IMR-90 (cell line): Measurements from ENCODE around the gene AGT. TPM values are rescaled to one million over a fixed set of nuclear protein-coding genes. Genes with fewer than 3 reads are reported as not detected.

Source experiments
- ATAC-seq: fragments of 200-7000 bp; cut with Tn5 transposase; 2 replicates; pipeline ENCODE4 v1.9.1; 2020; ENCODE audit warnings: low read depth, mild to moderate bottlenecking, moderate library complexity
- BruUV-seq: library from RNA; stranded (reverse); fragments of 400-500 nt; replicated peaks from 2 replicates; lab custom pipeline; 2021; lab: Mats Ljungman, UMichigan
- CTCF ChIA-PET: fragments of 300-600 bp; formaldehyde crosslinking; extraction: SDS; loops from one replicate; lab custom pipeline; 2021; ENCODE audit warnings: antibody characterized with exemption; lab: Yijun Ruan, JAX
- POLR2A ChIA-PET: fragments of 300-600 bp; sonication (Branson Sonifier 250); formaldehyde crosslinking; loops from one replicate; lab custom pipeline; 2022; ENCODE audit warnings: antibody characterized with exemption; ENCODE audit not compliant: unreplicated experiment; lab: Charles Lee
- DNase-seq: peaks from one replicate; pipeline ENCODE4 v3.0.0; 2013
- H2AFZ ChIP-seq: replicated peaks from 2 replicates; pipeline ENCODE3; 2013; ENCODE audit warnings: low read length, mild to moderate bottlenecking; ENCODE audit not compliant: poor library complexity
- H2AK5ac ChIP-seq: 2 replicates; pipeline ENCODE4 v1.6.1; 2013; ENCODE audit warnings: low read depth, low read length, inconsistent platforms
- H2AK9ac ChIP-seq: replicated peaks from 2 replicates; pipeline ENCODE3; 2013; ENCODE audit warnings: mild to moderate bottlenecking, low read depth, low read length, moderate library complexity; ENCODE audit not compliant: poor library complexity
- H2BK120ac ChIP-seq: 2 replicates; pipeline ENCODE4 v1.6.1; 2013; ENCODE audit warnings: low read depth, low read length, inconsistent platforms
- H2BK15ac ChIP-seq: 3 replicates; pipeline ENCODE4 v1.6.1; 2013; ENCODE audit warnings: low read depth, low read length, inconsistent platforms
- H2BK20ac ChIP-seq: 2 replicates; pipeline ENCODE4 v1.6.1; 2013; ENCODE audit warnings: low read depth, mild to moderate bottlenecking, inconsistent platforms, low read length, moderate library complexity
- H2BK5ac ChIP-seq: 2 replicates; pipeline ENCODE4 v1.6.1; 2013; ENCODE audit warnings: mild to moderate bottlenecking, low read depth, low read length, inconsistent platforms; ENCODE audit not compliant: poor library complexity, severe bottlenecking
- H3K14ac ChIP-seq: replicated peaks from 2 replicates; pipeline ENCODE4 v1.6.1; 2013; ENCODE audit warnings: low read depth, low read length, inconsistent platforms
- H3K18ac ChIP-seq: 2 replicates; pipeline ENCODE4 v1.6.1; 2013; ENCODE audit warnings: low read depth, low read length, control low read depth
- H3K23ac ChIP-seq: 2 replicates; pipeline ENCODE4 v1.6.1; 2013; ENCODE audit warnings: low read depth, low read length, inconsistent platforms
- H3K27ac ChIP-seq: 2 replicates; pipeline ENCODE4 v1.5.1; 2013; ENCODE audit warnings: mild to moderate bottlenecking, control low read depth, low read length; ENCODE audit not compliant: insufficient read depth
- H3K27me3 ChIP-seq: 2 replicates; pipeline ENCODE4 v1.6.1; 2013; ENCODE audit warnings: low read length; ENCODE audit not compliant: control insufficient read depth, insufficient read depth
- H3K36me3 ChIP-seq: 2 replicates; pipeline ENCODE4 v1.6.1; 2013; ENCODE audit warnings: low read length, mixed read lengths; ENCODE audit not compliant: control insufficient read depth, insufficient read depth
- H3K4ac ChIP-seq: 2 replicates; pipeline ENCODE4 v1.6.1; 2013; ENCODE audit warnings: low read depth, low read length, inconsistent platforms
- H3K4me1 ChIP-seq: 2 replicates; pipeline ENCODE4 v1.6.1; 2013; ENCODE audit warnings: low read length, mixed read lengths; ENCODE audit not compliant: control insufficient read depth, insufficient read depth
- H3K4me2 ChIP-seq: 2 replicates; pipeline ENCODE4 v1.6.1; 2013; ENCODE audit warnings: low read depth, mild to moderate bottlenecking, control low read depth, low read length, moderate library complexity
- H3K4me3 ChIP-seq: 2 replicates; pipeline ENCODE4 v1.5.1; 2013; ENCODE audit warnings: low read depth, mild to moderate bottlenecking, control low read depth, low read length, moderate library complexity; ENCODE audit not compliant: insufficient read depth
- H3K56ac ChIP-seq: 2 replicates; pipeline ENCODE4 v1.6.1; 2013; ENCODE audit warnings: low read length, inconsistent platforms; ENCODE audit not compliant: insufficient read depth; ENCODE audit errors: extremely low read depth
- H3K79me1 ChIP-seq, 2 experiments: 2 replicates each; pipeline ENCODE4 v1.6.1; 2013; ENCODE audit warnings: low read length in 2 of 2, inconsistent platforms in 1 of 2, low read depth in 1 of 2
- H3K9ac ChIP-seq: 2 replicates; pipeline ENCODE4 v1.6.1; 2013; ENCODE audit warnings: low read depth, low read length, control low read depth
- H3K9me1 ChIP-seq: 2 replicates; pipeline ENCODE4 v1.6.1; 2013; ENCODE audit warnings: low read length, inconsistent platforms; ENCODE audit not compliant: insufficient read depth
- H3K9me3 ChIP-seq: 2 replicates; pipeline ENCODE4 v1.6.1; 2013; ENCODE audit warnings: low read length; ENCODE audit not compliant: control insufficient read depth, insufficient read depth
- H4K20me1 ChIP-seq: 2 replicates; pipeline ENCODE4 v1.6.1; 2013; ENCODE audit warnings: low read length, inconsistent platforms; ENCODE audit not compliant: insufficient read depth
- H4K5ac ChIP-seq: 2 replicates; pipeline ENCODE4 v1.6.1; 2013; ENCODE audit warnings: mild to moderate bottlenecking, low read depth, low read length, control low read depth
- H4K8ac ChIP-seq, 2 experiments: 2 replicates each; pipeline ENCODE4 v1.6.1; 2013; ENCODE audit warnings: low read depth in 2 of 2, low read length in 2 of 2, control low read depth in 1 of 2, inconsistent platforms in 1 of 2
- H4K91ac ChIP-seq: 2 replicates; pipeline ENCODE4 v1.6.1; 2013; ENCODE audit warnings: low read depth, low read length, inconsistent platforms; ENCODE audit not compliant: insufficient read depth
- BHLHE40 ChIP-seq: fragments of 150-350 bp; IDR thresholded peaks from 2 replicates; pipeline ENCODE4 v1.6.1; 2016; ENCODE audit warnings: mild to moderate bottlenecking, low read depth, low read length
- CEBPB ChIP-seq: IDR thresholded peaks from 2 replicates; pipeline ENCODE4 v1.6.1; 2012; ENCODE audit warnings: low read depth, low read length, improper control_type of control experiment
- CHD1 ChIP-seq: IDR thresholded peaks from 2 replicates; pipeline ENCODE4 v1.6.1; 2012; ENCODE audit warnings: low read depth, low read length, improper control_type of control experiment
- MXI1 ChIP-seq: IDR thresholded peaks from 2 replicates; pipeline ENCODE4 v1.6.1; 2012; ENCODE audit warnings: low read depth, mild to moderate bottlenecking, low read length, moderate library complexity, borderline replicate concordance
- NFE2L2 ChIP-seq: fragments of 150-350 bp; IDR thresholded peaks from 2 replicates; pipeline ENCODE4 v1.6.1; 2016; ENCODE audit warnings: low read depth, mild to moderate bottlenecking, low read length
- RAD21 ChIP-seq: IDR thresholded peaks from 2 replicates; pipeline ENCODE4 v1.6.1; 2012; ENCODE audit warnings: low read length, improper control_type of control experiment
- RFX5 ChIP-seq: IDR thresholded peaks from 2 replicates; pipeline ENCODE4 v1.8.0; 2012; ENCODE audit warnings: low read depth, mild to moderate bottlenecking, low read length, moderate library complexity
- WGBS, 2 experiments: methylation state at CpG; one replicate each; pipeline versions ENCODE4 v1.1.5 to v1.1.7; 2013; ENCODE audit warnings: missing lambda C conversion rate in 2 of 2; ENCODE audit not compliant: insufficient read length in 1 of 2; ENCODE audit errors: extremely low coverage in 2 of 2; 5-methylcytosine and 5-hydroxymethylcytosine counted together
- dilution Hi-C: fragments of 300-500 bp; cut with HindIII; formaldehyde crosslinking; loops from one replicate; pipeline ENCODE4 v1.14.3; 2018; ENCODE audit warnings: low sequenced_read_pairs; ENCODE audit not compliant: unreplicated experiment
- in situ Hi-C: fragments of 300-500 bp; cut with MboI; formaldehyde crosslinking; loops from 3 replicates; pipeline ENCODE4 v1.14.3; 2019; ENCODE audit warnings: low sequenced_read_pairs, inconsistent platforms, mixed read lengths
- intact Hi-C: fragments of 100-400 bp; cut with micrococcal nuclease; formaldehyde crosslinking; loops from 2 replicates; pipeline ENCODE4 v1.10.0; 2022
- polyA plus RNA-seq, 3 experiments: library from polyadenylated mRNA; depleted of rRNA; stranded (reverse); fragments of >200 nt; gene quantifications; 2 replicates each; pipeline ENCODE4 v1.2.3, GENCODE V29; 2012; ENCODE audit warnings: low replicate concordance in 1 of 3
- total RNA-seq: library from RNA; depleted of rRNA; stranded (reverse); fragments of >200 nt; gene quantifications from 2 replicates; pipeline ENCODE4 v1.2.3, GENCODE V29; 2012
- TF ChIP-seq, protein P1 (sequence below): fragments of 150-350 bp; IDR thresholded peaks from 2 replicates; pipeline ENCODE4 v1.6.1; 2017; ENCODE audit warnings: mild to moderate bottlenecking, antibody characterized with exemption, low read length, low read depth
- TF ChIP-seq, protein P2 (sequence below): fragments of 150-350 bp; IDR thresholded peaks from 2 replicates; pipeline ENCODE4 v1.6.1; 2016; ENCODE audit warnings: low read depth, mild to moderate bottlenecking, low read length, moderate library complexity, borderline replicate concordance

Gene AGT
- total and polyA plus RNA-seq, 2 of the 4 experiments (the other 2 are of a cell fraction), result 0.18 to 0.34 TPM

DNA sequence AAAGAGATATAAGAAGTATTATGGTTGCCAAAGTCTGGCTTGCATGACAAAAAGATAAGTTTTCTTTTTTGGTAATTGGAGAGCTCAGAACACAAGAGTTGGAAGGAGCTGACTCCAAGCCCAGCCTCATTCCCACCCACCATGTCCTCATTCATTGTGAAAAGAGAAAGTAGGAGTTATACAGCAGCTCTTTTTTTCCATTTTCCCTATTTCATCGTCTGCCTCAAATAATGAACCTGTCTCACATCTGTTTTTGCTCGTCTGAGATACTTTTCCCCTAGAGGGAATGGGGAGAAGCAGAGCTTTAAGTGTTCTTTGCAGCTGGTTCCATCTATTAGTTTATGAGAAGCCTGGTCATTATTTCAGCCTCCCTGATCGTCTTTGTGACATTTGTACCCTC, 34.7 kb downstream of the AGT start:
- Histone ChIP-seq H3K9me1 (peaks cover 8% of the 10 kb centered on the region; the same call in 1 of the 2 replicates), H3K23ac (no peak overlapping the region), H3K27me3 (no peaks in the 10 kb centered on the region), H3K4me1 (peaks cover 10% of the 10 kb centered on the region), H4K20me1 (0 out of 2 replicates have a peak, but pooled peaks cover 3% of the 10 kb centered on the region), H3K4me3 (no peak overlapping the region), H3K4ac (no peak overlapping the region), H2BK15ac (no peak overlapping the region), H2BK20ac (no peak overlapping the region), H3K27ac (no peak overlapping the region), H3K4me2 (no peak overlapping the region), H3K18ac (no peak overlapping the region), H3K9me3 (no peaks in the 10 kb centered on the region), H3K79me1 (peaks cover 4% of the 10 kb centered on the region in 2 experiments; a peak in 1 of 4 replicates), H3K14ac (no peak overlapping the region), H3K36me3 (peaks cover 11% of the 10 kb centered on the region), H4K5ac (no peak overlapping the region), H2AK9ac (no peak overlapping the region), H4K8ac (no peak overlapping the region), H2AFZ (no peak overlapping the region), H3K9ac (no peak overlapping the region), H2AK5ac (no peak overlapping the region), H3K56ac (no peak overlapping the region), H4K91ac (no peak overlapping the region), H2BK120ac (no peak overlapping the region), H2BK5ac (no peak overlapping the region)
- intact Hi-C loops (no loop called here), in situ Hi-C loops (no loop called here), dilution Hi-C loops (no loop called here)
- ChIA-PET POLR2A (no interaction called here), CTCF (interaction anchor here (1.0 kb wide), 1 partner anchor 8 kb away, joined by 3 read pairs; no protein-coding TSS in a partner anchor)
- no peak for DNase-seq
- ATAC-seq, result no peak
- TF ChIP-seq MXI1 (no peak), NFE2L2 (no peak), RAD21 (no peak), CHD1 (no peak), RFX5 (no peak), CEBPB (no peak), BHLHE40 (no peak)
- TF ChIP-seq, protein P1, sequence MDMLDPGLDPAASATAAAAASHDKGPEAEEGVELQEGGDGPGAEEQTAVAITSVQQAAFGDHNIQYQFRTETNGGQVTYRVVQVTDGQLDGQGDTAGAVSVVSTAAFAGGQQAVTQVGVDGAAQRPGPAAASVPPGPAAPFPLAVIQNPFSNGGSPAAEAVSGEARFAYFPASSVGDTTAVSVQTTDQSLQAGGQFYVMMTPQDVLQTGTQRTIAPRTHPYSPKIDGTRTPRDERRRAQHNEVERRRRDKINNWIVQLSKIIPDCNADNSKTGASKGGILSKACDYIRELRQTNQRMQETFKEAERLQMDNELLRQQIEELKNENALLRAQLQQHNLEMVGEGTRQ, result no peak
- TF ChIP-seq, protein P2, sequence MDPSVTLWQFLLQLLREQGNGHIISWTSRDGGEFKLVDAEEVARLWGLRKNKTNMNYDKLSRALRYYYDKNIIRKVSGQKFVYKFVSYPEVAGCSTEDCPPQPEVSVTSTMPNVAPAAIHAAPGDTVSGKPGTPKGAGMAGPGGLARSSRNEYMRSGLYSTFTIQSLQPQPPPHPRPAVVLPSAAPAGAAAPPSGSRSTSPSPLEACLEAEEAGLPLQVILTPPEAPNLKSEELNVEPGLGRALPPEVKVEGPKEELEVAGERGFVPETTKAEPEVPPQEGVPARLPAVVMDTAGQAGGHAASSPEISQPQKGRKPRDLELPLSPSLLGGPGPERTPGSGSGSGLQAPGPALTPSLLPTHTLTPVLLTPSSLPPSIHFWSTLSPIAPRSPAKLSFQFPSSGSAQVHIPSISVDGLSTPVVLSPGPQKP, result no peak
- no CpG with 5 or more reads among the region's 3 CpGs for WGBS, 2 experiments
- BruUV-seq, result no TSS peak
